Stimulated activated effector memory CD8-positive, alpha-beta T cell treated with anti-CD3 and anti-CD28 coated beads, Interleukin-12 subunit alpha, Interleukin-12 subunit beta, amount 100 ng/mL, for 72 hours (primary cell): ENCODE measurements around the gene KDELR3.

ENCODE experiments used
- ATAC-seq: fragments of 150-1000 bp; cut with Tn5 transposase; 2 replicates; pipeline ENCODE4 v1.10.0; 2021
- DNase-seq, 2 donors: peaks; one replicate each; pipeline ENCODE4 v3.0.0; 2021 to 2022; ENCODE audit warnings: low spot score in 2 of 2
- H3K27ac Mint-ChIP-seq: one replicate; pipeline ENCODE4 v1.8.0; 2022; ENCODE audit warnings: mild to moderate bottlenecking, mixed read lengths
- H3K36me3 Mint-ChIP-seq: one replicate; pipeline ENCODE4 v1.8.0; 2022; ENCODE audit warnings: mild to moderate bottlenecking, mixed read lengths
- H3K4me1 Mint-ChIP-seq: one replicate; pipeline ENCODE4 v1.8.0; 2022; ENCODE audit warnings: mixed read lengths
- H3K4me3 Mint-ChIP-seq: one replicate; pipeline ENCODE4 v1.8.0; 2022; ENCODE audit warnings: mild to moderate bottlenecking, mixed read lengths
- H3K9me3 Mint-ChIP-seq: one replicate; pipeline ENCODE4 v1.8.0; 2022; ENCODE audit warnings: mixed read lengths

KDELR3 gene

DNA sequence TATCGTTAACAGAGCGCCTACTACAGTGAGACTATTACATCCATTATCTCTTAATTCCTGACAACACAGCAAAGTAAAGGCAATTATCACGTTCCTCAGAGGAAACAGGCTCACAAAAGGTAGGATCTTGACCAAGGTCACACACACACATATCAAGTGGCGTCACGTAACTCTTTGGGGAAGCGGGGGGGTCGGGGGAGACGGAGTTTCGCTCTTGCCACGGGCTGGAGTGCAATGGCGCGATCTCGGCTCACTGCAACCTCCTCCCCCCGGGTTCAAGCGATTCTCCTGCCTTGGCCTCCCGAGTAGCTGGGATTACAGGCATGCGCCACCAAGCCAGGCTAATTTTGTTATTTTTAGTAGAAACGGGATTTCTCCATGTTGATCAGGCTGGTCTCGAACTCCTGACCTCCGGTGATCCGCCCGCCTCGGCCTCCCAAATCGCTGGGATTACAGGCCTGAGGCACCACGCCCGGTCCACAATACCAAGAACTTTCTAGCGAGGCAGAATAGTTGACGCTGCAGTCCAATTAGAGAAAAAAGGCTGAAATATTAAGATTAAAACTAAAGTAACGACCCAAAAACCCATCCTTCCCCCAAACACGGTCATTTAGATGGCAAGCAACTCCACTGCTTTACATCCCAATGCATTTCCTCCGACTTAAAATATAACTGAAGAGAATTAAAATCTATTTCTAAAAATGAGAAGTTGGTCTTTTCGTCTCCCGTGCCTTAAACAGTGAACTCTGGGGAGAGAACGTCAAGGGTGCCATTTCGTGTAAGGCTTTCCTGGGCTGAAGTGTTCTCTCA is 37.0 kb downstream of the KDELR3 start:
- Mint-ChIP-seq H3K27ac (peak overlapping the region; percentile 100), H3K4me3 (peak overlapping the region; percentile 98), H3K36me3 (peaks cover 71% of the 10 kb centered on the region), H3K4me1 (peaks cover 48% of the 10 kb centered on the region), H3K9me3 (no peaks in the 10 kb centered on the region)
- peak; percentile 33 to 76 for DNase-seq
- ATAC-seq: no peak

DNA sequence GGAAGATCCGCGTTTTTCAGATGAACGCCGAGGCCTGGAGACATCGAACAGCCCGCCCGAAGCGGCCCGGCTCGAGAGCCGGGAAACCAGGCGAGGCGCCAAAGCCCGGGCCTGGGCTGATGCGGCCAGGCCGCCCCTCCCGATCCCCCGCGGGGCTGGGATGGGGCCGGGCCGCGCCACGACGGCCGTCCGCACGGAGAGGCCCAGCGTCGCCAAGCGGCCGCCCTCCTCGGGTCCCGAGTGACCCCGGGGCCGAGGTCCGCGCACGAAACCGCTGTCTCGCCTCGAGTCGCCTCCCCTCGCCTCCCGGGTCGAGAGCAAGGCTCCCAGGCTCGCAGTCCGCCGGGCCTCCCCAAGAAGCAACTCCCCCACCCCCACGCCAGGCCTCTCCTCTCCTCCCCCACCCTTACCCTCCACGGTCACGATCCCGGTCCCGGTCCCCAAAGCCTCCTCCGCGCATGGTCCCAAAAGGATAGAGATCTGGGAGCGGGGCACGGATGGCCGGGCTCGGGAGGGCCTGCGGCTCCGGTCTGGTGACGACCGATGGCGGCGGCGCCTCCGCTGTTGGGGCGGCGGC is 37.7 kb downstream of the KDELR3 start:
- Mint-ChIP-seq H3K27ac (peak overlapping the region; percentile 100), H3K4me3 (peak overlapping the region; percentile 98), H3K4me1 (peaks cover 48% of the 10 kb centered on the region), H3K9me3 (no peaks in the 10 kb centered on the region), H3K36me3 (peaks cover 64% of the 10 kb centered on the region)
- DNase-seq (no peak), ATAC-seq (peak; percentile 44)

GRCh38 chr22:38506118-38506962 is 38.4 kb downstream of the KDELR3 start, which contains the start of gene DDX17:
Gene DDX17, minus strand, starts transcription at chr22:38506311.
- peak within 1 kb of the TSS; percentile 100 for H3K27ac Mint-ChIP-seq
- H3K9me3 Mint-ChIP-seq: no peaks in the 10 kb centered on the region
- ATAC-seq (peak; percentile 90), DNase-seq (peak; percentile 96 to 98)
- H3K4me3 Mint-ChIP-seq: peak within 1 kb of the TSS; percentile 98
- H3K4me1 Mint-ChIP-seq: peaks cover 43% of the 10 kb centered on the region
- peaks cover 57% of the 10 kb centered on the region for H3K36me3 Mint-ChIP-seq

- peaks cover 12% of the 10 kb centered on the region for H3K4me1 Mint-ChIP-seq
- H3K36me3 Mint-ChIP-seq: peaks cover 15% of the 10 kb centered on the region
- DNase-seq (no peak), ATAC-seq (no peak)
- H3K27ac Mint-ChIP-seq: no peak overlapping the region
- H3K9me3 Mint-ChIP-seq: no peaks in the 10 kb centered on the region
- H3K4me3 Mint-ChIP-seq: no peak overlapping the region
Measured at GRCh38 chr22:38510416-38510970, 42.6 kb downstream of the KDELR3 start.

GRCh38 chr22:38513063-38513462 is 45.2 kb downstream of the KDELR3 start:
- Mint-ChIP-seq H3K9me3 (no peaks in the 10 kb centered on the region), H3K36me3 (no peaks in the 10 kb centered on the region), H3K4me3 (no peak overlapping the region), H3K4me1 (no peaks in the 10 kb centered on the region), H3K27ac (no peak overlapping the region)
- no peak for DNase-seq
- peak; percentile 86 for ATAC-seq

- no peak for DNase-seq
- no peak for ATAC-seq
Measured at GRCh38 chr22:38518620-38519019, 50.7 kb downstream of the KDELR3 start.

DNA sequence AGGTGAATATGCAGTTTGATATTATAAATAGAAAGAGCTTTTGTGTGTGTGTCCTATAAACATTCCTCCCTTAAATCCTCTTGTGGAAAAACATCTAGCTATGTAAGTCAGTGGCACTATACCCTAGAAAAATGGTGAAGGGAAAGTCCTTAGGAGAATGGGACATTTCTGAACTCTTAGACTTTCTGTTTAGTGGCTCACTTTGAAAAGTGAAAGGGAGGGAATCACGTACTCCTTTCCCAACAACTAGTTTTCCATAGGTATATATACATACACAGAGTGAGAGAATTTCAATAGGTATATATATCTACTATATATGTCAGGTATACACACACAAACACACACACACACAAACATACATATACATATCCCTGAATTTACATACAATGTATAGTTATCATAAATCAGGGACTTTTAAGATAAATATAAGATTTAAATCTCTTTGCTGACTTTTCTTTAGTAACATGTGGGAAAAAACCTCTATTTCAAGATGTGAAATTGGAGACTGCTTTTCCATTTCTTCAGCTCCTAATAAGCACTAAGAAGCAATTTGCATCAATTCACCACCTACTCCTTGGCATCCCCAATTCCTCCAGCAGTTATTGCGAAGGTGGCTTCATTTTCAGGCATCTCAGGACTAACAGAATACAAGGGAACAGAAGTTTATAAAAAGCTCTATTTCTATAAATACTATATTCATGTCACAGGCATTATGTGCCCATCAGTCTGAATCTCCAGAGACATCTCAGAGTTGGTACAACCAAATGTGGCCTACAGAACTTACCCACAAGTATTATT is 51.8 kb downstream of the KDELR3 start:
- Mint-ChIP-seq H3K36me3 (no peaks in the 10 kb centered on the region), H3K9me3 (no peaks in the 10 kb centered on the region), H3K4me1 (no peaks in the 10 kb centered on the region), H3K27ac (no peak overlapping the region), H3K4me3 (no peak overlapping the region)
- DNase-seq (no peak), ATAC-seq (no peak)

More at GRCh38 chr22:38518620-38519019, 50.7 kb downstream of the KDELR3 start:
- Mint-ChIP-seq H3K4me3 (no peak overlapping the region), H3K4me1 (no peaks in the 10 kb centered on the region), H3K27ac (no peak overlapping the region), H3K36me3 (no peaks in the 10 kb centered on the region), H3K9me3 (no peaks in the 10 kb centered on the region)

GRCh38 chr22:38523029-38523428 is 55.1 kb downstream of the KDELR3 start:
- Mint-ChIP-seq H3K4me1 (no peaks in the 10 kb centered on the region), H3K9me3 (no peaks in the 10 kb centered on the region), H3K4me3 (no peak overlapping the region), H3K27ac (no peak overlapping the region), H3K36me3 (no peaks in the 10 kb centered on the region)
- DNase-seq (no peak), ATAC-seq (no peak)

DNA sequence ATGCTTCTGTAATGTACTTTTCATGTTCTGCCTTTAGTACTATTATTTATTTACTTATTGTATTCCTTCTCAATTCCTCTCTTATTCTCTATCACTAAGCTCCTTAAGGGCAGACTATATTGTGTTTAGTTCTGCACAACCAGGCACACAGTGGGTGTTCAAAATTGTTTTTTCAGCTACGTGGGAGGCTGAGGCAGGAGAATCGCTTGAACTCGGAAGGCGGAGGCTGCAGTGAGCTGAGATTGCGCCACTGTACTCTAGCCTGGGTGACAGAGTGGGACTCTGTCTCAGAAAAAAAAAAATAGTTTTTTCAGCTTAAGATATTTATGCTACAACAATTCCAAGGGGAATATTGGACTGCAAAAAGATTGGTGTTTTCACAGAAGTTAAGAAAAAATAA is 55.6 kb downstream of the KDELR3 start:
- no peaks in the 10 kb centered on the region for H3K9me3 Mint-ChIP-seq
- ATAC-seq (no peak), DNase-seq (no peak)
- no peaks in the 10 kb centered on the region for H3K4me1 Mint-ChIP-seq
- no peak overlapping the region for H3K27ac Mint-ChIP-seq
- H3K4me3 Mint-ChIP-seq: no peak overlapping the region
- H3K36me3 Mint-ChIP-seq: no peaks in the 10 kb centered on the region

DNA sequence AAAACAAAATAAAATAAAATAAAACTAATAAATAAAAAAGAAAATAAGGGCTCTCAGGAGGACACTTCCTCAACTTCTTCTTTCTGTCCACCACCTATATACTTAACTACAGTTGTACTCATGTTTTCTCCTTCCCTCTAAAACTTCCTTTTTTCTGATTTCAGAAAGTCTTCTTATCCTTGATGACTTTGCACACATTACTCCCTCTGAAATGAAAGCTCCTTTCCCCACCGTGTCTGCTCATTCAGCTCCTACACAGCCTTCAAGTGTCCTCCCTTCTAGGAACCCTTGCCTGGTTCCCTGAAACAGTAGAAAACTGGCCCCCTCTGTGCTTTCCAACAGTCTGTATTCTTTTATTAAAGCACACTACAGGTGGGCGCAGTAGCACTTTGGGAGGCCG is 56.5 kb downstream of the KDELR3 start:
- Mint-ChIP-seq H3K27ac (no peak overlapping the region), H3K9me3 (no peaks in the 10 kb centered on the region), H3K36me3 (no peaks in the 10 kb centered on the region), H3K4me1 (no peaks in the 10 kb centered on the region), H3K4me3 (no peak overlapping the region)
- no peak for DNase-seq
- no peak for ATAC-seq

GRCh38 chr22:38531251-38531938 is 63.5 kb downstream of the KDELR3 start:
- ATAC-seq (no peak), DNase-seq (no peak)
- peak overlapping the region; percentile 8 for H3K4me3 Mint-ChIP-seq
- H3K4me1 Mint-ChIP-seq: peaks cover 6% of the 10 kb centered on the region
- no peaks in the 10 kb centered on the region for H3K9me3 Mint-ChIP-seq
- no peaks in the 10 kb centered on the region for H3K36me3 Mint-ChIP-seq
- H3K27ac Mint-ChIP-seq: peak overlapping the region; percentile 55
